K562 (cell line): Measurements from ENCODE around the gene KCNAB1. TPM values are rescaled to one million over a fixed set of nuclear protein-coding genes. Genes with fewer than 3 reads are reported as not detected.

Experiments
- CBFA2T3 ChIP-seq: fragments of 450-650 bp; IDR thresholded peaks from 2 replicates; pipeline ENCODE4 v1.6.1; 2017
- CSDE1 ChIP-seq, 2 experiments: fragments of 450-650 bp; IDR thresholded peaks; 2 replicates each; pipeline ENCODE4 v1.6.1; 2016; ENCODE audit warnings: mild to moderate bottlenecking in 1 of 2
- ELK3 ChIP-seq: fragments of 450-650 bp; formaldehyde crosslinking; IDR thresholded peaks from 2 replicates; pipeline ENCODE4 v1.4.0; 2020; ENCODE audit warnings: mild to moderate bottlenecking
- FOXJ3 ChIP-seq: sonication (generic); formaldehyde crosslinking; IDR thresholded peaks from 2 replicates; pipeline ENCODE4 v1.4.0; 2020; ENCODE audit warnings: mild to moderate bottlenecking, missing genetic modification reagents
- HDAC2 ChIP-seq: fragments of 450-650 bp; IDR thresholded peaks from 2 replicates; pipeline ENCODE4 v1.6.1; 2016; ENCODE audit warnings: mild to moderate bottlenecking
- HES1 ChIP-seq: fragments of 450-650 bp; IDR thresholded peaks from 2 replicates; pipeline ENCODE4 v1.6.1; 2016; ENCODE audit warnings: low read depth, mild to moderate bottlenecking, moderate library complexity
- ILK ChIP-seq: fragments of 450-650 bp; IDR thresholded peaks from 2 replicates; pipeline ENCODE4 v1.6.1; 2016; ENCODE audit warnings: missing genetic modification characterization, low read depth, mild to moderate bottlenecking, missing compliant biosample characterization, moderate library complexity, borderline replicate concordance
- KAT8 ChIP-seq: fragments of 450-650 bp; IDR thresholded peaks from 2 replicates; pipeline ENCODE4 v1.6.1; 2016; ENCODE audit warnings: low read depth, mild to moderate bottlenecking
- MAX ChIP-seq: sonication (generic); formaldehyde crosslinking; IDR thresholded peaks from 2 replicates; pipeline ENCODE4 v1.9.0; 2022; ENCODE audit warnings: mild to moderate bottlenecking, missing genetic modification reagents
- MAZ ChIP-seq, 2 experiments: fragments of 450-650 bp in 1 of 2; sonication (generic) in 1 of 2; formaldehyde crosslinking; IDR thresholded peaks in 1 of 2; conservative IDR thresholded peaks in 1 of 2; 2 replicates each; pipeline versions ENCODE4 v1.4.0 to v1.5.0; 2020; ENCODE audit warnings: mild to moderate bottlenecking in 1 of 2, missing genetic modification reagents in 1 of 2
- MXD1 ChIP-seq: fragments of 250-450 bp; sonication (Bioruptor Pico); IDR thresholded peaks from 2 replicates; pipeline ENCODE4 v1.8.0; 2021; ENCODE audit warnings: borderline replicate concordance, mild to moderate bottlenecking, moderate library complexity; ENCODE audit not compliant: poor library complexity, severe bottlenecking
- NELFE ChIP-seq: IDR thresholded peaks from 2 replicates; pipeline ENCODE4 v1.6.1; 2011; ENCODE audit warnings: mild to moderate bottlenecking; ENCODE audit not compliant: insufficient read depth, insufficient read length
- NR2F6 ChIP-seq: fragments of 450-650 bp; formaldehyde crosslinking; IDR thresholded peaks from 2 replicates; pipeline ENCODE4 v1.4.0; 2020; ENCODE audit warnings: mild to moderate bottlenecking
- PCBP1 ChIP-seq: fragments of 200-400 bp; formaldehyde crosslinking; IDR thresholded peaks from 2 replicates; pipeline ENCODE4 v1.6.1; 2018; ENCODE audit warnings: mild to moderate bottlenecking, low read depth, low read length; ENCODE audit not compliant: poor library complexity, severe bottlenecking
- RAD21 ChIP-seq, 2 experiments: fragments of 250-450 bp in 1 of 2; fragments of 450-650 bp in 1 of 2; sonication (Bioruptor Pico) in 1 of 2; formaldehyde crosslinking in 1 of 2; IDR thresholded peaks in 1 of 2; conservative IDR thresholded peaks in 1 of 2; 2 replicates each; pipeline versions ENCODE4 v1.4.0 to v1.8.0; 2020 to 2022; ENCODE audit warnings: mild to moderate bottlenecking in 2 of 2, moderate library complexity in 1 of 2
- RB1 ChIP-seq: fragments of 450-650 bp; IDR thresholded peaks from 2 replicates; pipeline ENCODE4 v1.6.1; 2017; ENCODE audit warnings: low read depth, mild to moderate bottlenecking
- SIX5 ChIP-seq, 2 experiments: IDR thresholded peaks; 2 replicates each; pipeline ENCODE4 v1.6.1; 2011; ENCODE audit warnings: low read length in 2 of 2, borderline replicate concordance in 1 of 2, low read depth in 1 of 2, mild to moderate bottlenecking in 1 of 2, moderate library complexity in 1 of 2; ENCODE audit not compliant: insufficient read depth in 1 of 2
- TCF3 ChIP-seq: sonication (generic); formaldehyde crosslinking; IDR thresholded peaks from 2 replicates; pipeline ENCODE4 v1.4.0; 2020; ENCODE audit warnings: mild to moderate bottlenecking, missing genetic modification reagents
- TFE3 ChIP-seq: fragments of 450-650 bp; formaldehyde crosslinking; IDR thresholded peaks from 2 replicates; pipeline ENCODE4 v1.4.0; 2020; ENCODE audit warnings: mild to moderate bottlenecking, mixed read lengths
- TGIF2 ChIP-seq: sonication (generic); formaldehyde crosslinking; IDR thresholded peaks from 2 replicates; pipeline ENCODE4 v1.8.1; 2022; ENCODE audit warnings: mild to moderate bottlenecking, missing genetic modification reagents, moderate library complexity
- U2AF2 ChIP-seq: fragments of 200-400 bp; formaldehyde crosslinking; optimal IDR thresholded peaks from 2 replicates; pipeline ENCODE3; 2017; ENCODE audit warnings: low read depth, mild to moderate bottlenecking, low read length
- ZBTB1 ChIP-seq: sonication (generic); formaldehyde crosslinking; IDR thresholded peaks from 2 replicates; pipeline ENCODE4 v1.8.1; 2023; ENCODE audit warnings: missing genetic modification reagents, low read depth, mild to moderate bottlenecking, borderline replicate concordance
- ZNF23 ChIP-seq: fragments of 250-450 bp; sonication (Bioruptor Pico); IDR thresholded peaks from 2 replicates; pipeline ENCODE4 v1.4.0; 2020; ENCODE audit warnings: mild to moderate bottlenecking
- ZNF253 ChIP-seq: fragments of 250-450 bp; sonication (Bioruptor Pico); conservative IDR thresholded peaks from 2 replicates; pipeline ENCODE4 v1.6.1; 2021; ENCODE audit warnings: mild to moderate bottlenecking
- ZNF507 ChIP-seq: conservative IDR thresholded peaks from 2 replicates; pipeline ENCODE4 v1.6.1; 2017; ENCODE audit warnings: missing genetic modification characterization, missing compliant biosample characterization
- ZSCAN29 ChIP-seq: fragments of 450-650 bp; IDR thresholded peaks from 2 replicates; pipeline ENCODE4 v1.6.1; 2017
- polyA plus RNA-seq, 8 experiments: library from polyadenylated mRNA; depleted of rRNA in 4 of 8; stranded (reverse) in 5 of 8; unstranded in 3 of 8; fragments of >200 nt; fragmentation: Nextera tagmentation in 2 of 8; fragmentation: Illumina TruSeq in 1 of 8; extraction: Ambion mirVana in 2 of 8; extraction: Trizol in 1 of 8; gene quantifications; 2 replicates each; pipeline versions ENCODE4 v1.2.1 to v1.2.3, GENCODE V29; 2011 to 2014; ENCODE audit warnings: inconsistent platforms in 1 of 8, missing spikeins in 1 of 8
- total RNA-seq, 7 experiments: library from RNA; depleted of rRNA in 6 of 7; stranded (reverse); fragments of >200 nt in 6 of 7; fragmentation: Illumina TruSeq in 2 of 7; extraction: Trizol in 2 of 7; gene quantifications; 2 replicates each; pipeline versions ENCODE4 v1.2.1 to v1.2.3, GENCODE V29; 2011 to 2021; ENCODE audit warnings: low replicate concordance in 1 of 7

KCNAB1 gene
- total and polyA plus RNA-seq, 9 of the 15 experiments (the other 6 are each of a cell fraction or from before 2014, with no cell fraction given), result 0.14 to 1.2 (median 0.51) TPM

- no peak for TF ChIP-seq ZNF507 (tag)
- TF ChIP-seq NELFE, result no peak
- TF ChIP-seq TCF3, result no peak
- no peak for TF ChIP-seq HES1
- TF ChIP-seq ILK, result no peak
- no peak for TF ChIP-seq NR2F6 (CRISPR knock-in tag)
- no peak for TF ChIP-seq RAD21 (CRISPR knock-in tag; conservative IDR thresholded peaks at IDR 0.05 in 1 of 2, IDR thresholded peaks at IDR 0.05 in 1 of 2)
- no peak for TF ChIP-seq MXD1 (CRISPR knock-in tag)
- no peak for TF ChIP-seq ZNF23
- no peak for TF ChIP-seq FOXJ3 (CRISPR knock-in tag)
- TF ChIP-seq HDAC2, result no peak
- peak; percentile 32; the same call in 1 of the 2 replicates for TF ChIP-seq MAX (CRISPR knock-in tag)
- TF ChIP-seq CSDE1 (IDR thresholded peaks at IDR 0.05), result no peak
- no peak for TF ChIP-seq KAT8
- no peak for TF ChIP-seq ELK3 (CRISPR knock-in tag)
- TF ChIP-seq SIX5 (IDR thresholded peaks at IDR 0.05; ENCODE audit: borderline replicate concordance in 1 of 2, insufficient read depth in 1 of 2, low read depth in 1 of 2, low read length in 2 of 2), result no peak
- no peak for TF ChIP-seq TGIF2 (CRISPR knock-in tag)
- TF ChIP-seq MAZ (CRISPR knock-in tag; conservative IDR thresholded peaks at IDR 0.05 in 1 of 2, IDR thresholded peaks at IDR 0.05 in 1 of 2), result no peak
- no peak for TF ChIP-seq ZSCAN29
- TF ChIP-seq ZBTB1 (CRISPR knock-in tag), result no peak
- TF ChIP-seq U2AF2, result no peak
- TF ChIP-seq RB1, result no peak
- no peak for TF ChIP-seq PCBP1
- TF ChIP-seq TFE3 (CRISPR knock-in tag), result no peak
- TF ChIP-seq ZNF253 (CRISPR knock-in tag), result no peak
- peak; percentile 28; the same call in 1 of the 2 replicates for TF ChIP-seq CBFA2T3
- TF ChIP-seq, all 486 proteins: peak for 6
Observed at GRCh38 chr3:156513619-156514018, 393.2 kb downstream of the KCNAB1 start (continued).
